GM12878 (cell line): ENCODE results near the gene MARCHF6. TPM values are rescaled to one million over a fixed set of nuclear protein-coding genes. Genes with fewer than 3 reads are reported as not detected.

ENCODE experiments used
- ATAC-seq: fragments of 200-7000 bp; cut with Tn5 transposase; 3 replicates; pipeline ENCODE4 v1.9.1; 2020; ENCODE audit warnings: mild to moderate bottlenecking, moderate library complexity
- BruUV-seq: library from RNA; stranded (reverse); fragments of 400-500 nt; replicated peaks from 2 replicates; lab custom pipeline; 2021; lab: Mats Ljungman, UMichigan
- CTCF ChIA-PET: fragments of 300-600 bp; sonication (Branson Sonifier 250); formaldehyde crosslinking; extraction: SDS; loops from one replicate; lab custom pipeline; 2021; ENCODE audit warnings: inconsistent platforms; lab: Yijun Ruan, JAX
- POLR2A ChIA-PET: fragments of 350-600 bp; formaldehyde crosslinking; extraction: SDS; loops from one replicate; lab custom pipeline; 2021; ENCODE audit warnings: inconsistent platforms; lab: Charles Lee
- RAD21 ChIA-PET: fragments of 300-600 bp; sonication (Branson Sonifier 250); formaldehyde crosslinking; loops from one replicate; lab custom pipeline; 2023; ENCODE audit warnings: antibody characterized with exemption; ENCODE audit not compliant: unreplicated experiment; lab: Charles Lee
- SMC1A ChIA-PET: fragments of 300-600 bp; sonication (Branson Sonifier 250); formaldehyde crosslinking; loops from one replicate; lab custom pipeline; 2023; ENCODE audit not compliant: unreplicated experiment, uncharacterized antibody; lab: Charles Lee
- DNase-seq: peaks from one replicate; pipeline ENCODE4 v3.0.0-alpha.2; 2011; ENCODE audit warnings: low read depth, low spot score
- FAIRE-seq: peaks from 3 replicates; lab custom pipeline; 2011; peaks lifted over from hg19 to GRCh38; lab: Jason Lieb, UNC
- H2AFZ ChIP-seq: 2 replicates; pipeline ENCODE4 v1.6.0; 2011; ENCODE audit warnings: low read depth, low read length, control low read depth; ENCODE audit not compliant: control insufficient read depth
- H3K27ac ChIP-seq: 2 replicates; pipeline ENCODE4 v1.5.1; 2011; ENCODE audit warnings: control low read depth; ENCODE audit not compliant: control insufficient read depth, insufficient read depth
- H3K27me3 ChIP-seq, 2 experiments: replicated peaks in 1 of 2; 2 replicates each; pipeline versions ENCODE4 v1.6.0 to v1.6.1; 2011; ENCODE audit warnings: low read length in 1 of 2; ENCODE audit not compliant: control insufficient read depth in 2 of 2, insufficient read depth in 2 of 2
- H3K36me3 ChIP-seq, 2 experiments: 2 replicates each; pipeline ENCODE4 v1.5.1; 2011; ENCODE audit warnings: low read length in 1 of 2; ENCODE audit not compliant: control insufficient read depth in 2 of 2, insufficient read depth in 2 of 2
- H3K4me1 ChIP-seq: 2 replicates; pipeline ENCODE4 v1.6.1; 2011; ENCODE audit warnings: mild to moderate bottlenecking, low read length, moderate library complexity, mixed read lengths; ENCODE audit not compliant: control insufficient read depth, insufficient read depth
- H3K4me2 ChIP-seq: 2 replicates; pipeline ENCODE4 v1.6.0; 2011; ENCODE audit warnings: control low read depth; ENCODE audit not compliant: control insufficient read depth, insufficient read depth
- H3K4me3 ChIP-seq: fragments of 200-600 bp; sonication (generic); 2 replicates; pipeline ENCODE4 v1.5.1; 2016
- H3K79me2 ChIP-seq: 2 replicates; pipeline ENCODE4 v1.6.0; 2011; ENCODE audit warnings: low read length; ENCODE audit not compliant: control insufficient read depth, insufficient read depth
- H3K9ac ChIP-seq: 2 replicates; pipeline ENCODE4 v1.8.0; 2011; ENCODE audit warnings: low read length, control low read depth, mixed read lengths; ENCODE audit not compliant: control insufficient read depth, insufficient read depth
- H3K9me3 ChIP-seq: replicated peaks from 3 replicates; pipeline ENCODE4 v1.5.1; 2011; ENCODE audit warnings: mild to moderate bottlenecking, low read length; ENCODE audit not compliant: control insufficient read depth, insufficient read depth
- H4K20me1 ChIP-seq: 2 replicates; pipeline ENCODE4 v1.6.0; 2011; ENCODE audit not compliant: control insufficient read depth, insufficient read depth
- ATF7 ChIP-seq: fragments of 450-650 bp; IDR thresholded peaks from 2 replicates; pipeline ENCODE4 v1.6.1; 2016; ENCODE audit warnings: low read depth, mild to moderate bottlenecking
- BHLHE40 ChIP-seq, 2 experiments: fragments of 450-650 bp in 1 of 2; IDR thresholded peaks; 2 replicates each; pipeline ENCODE4 v1.6.1; 2011 to 2017; ENCODE audit warnings: low read depth in 2 of 2, borderline replicate concordance in 1 of 2, improper control_type of control experiment in 1 of 2, low read length in 1 of 2, mild to moderate bottlenecking in 1 of 2
- CEBPB ChIP-seq, 2 experiments: fragments of 150-350 bp in 1 of 2; IDR thresholded peaks; 2 replicates each; pipeline ENCODE4 v1.6.1; 2012 to 2014; ENCODE audit warnings: low read depth in 2 of 2, low read length in 2 of 2, borderline replicate concordance in 1 of 2, inconsistent platforms in 1 of 2
- MYC ChIP-seq: IDR thresholded peaks from 2 replicates; pipeline ENCODE4 v1.6.1; 2011; ENCODE audit warnings: mild to moderate bottlenecking, low read length, moderate library complexity, inconsistent platforms; ENCODE audit not compliant: insufficient read depth, insufficient replicate concordance, insufficient read length, severe bottlenecking
- NR2F1 ChIP-seq: fragments of 450-650 bp; conservative IDR thresholded peaks from 2 replicates; pipeline ENCODE4 v1.6.1; 2017; ENCODE audit warnings: mild to moderate bottlenecking
- SIX5 ChIP-seq: IDR thresholded peaks from 2 replicates; pipeline ENCODE4 v1.6.1; 2011; ENCODE audit warnings: mild to moderate bottlenecking, low read depth, low read length, moderate library complexity; ENCODE audit not compliant: severe bottlenecking
- SREBF2 ChIP-seq: IDR thresholded peaks from 2 replicates; pipeline ENCODE4 v1.6.1; 2012; ENCODE audit warnings: mild to moderate bottlenecking, low read length
- WGBS: methylation state at CpG from one replicate; pipeline ENCODE4 v1.1.6; 2016; ENCODE audit warnings: low lambda C conversion rate; ENCODE audit not compliant: insufficient replicate concordance, insufficient coverage; ENCODE audit errors: missing lambda C conversion rate; 5-methylcytosine and 5-hydroxymethylcytosine counted together
- in situ Hi-C: fragments of 300-500 bp; cut with MboI; formaldehyde crosslinking; loops from 9 replicates; pipeline ENCODE4 v1.14.3; 2018; ENCODE audit warnings: mixed read lengths
- intact Hi-C: fragments of 100-400 bp; cut with micrococcal nuclease; formaldehyde crosslinking; loops from one replicate; pipeline ENCODE4 v1.14.2; 2022; ENCODE audit not compliant: unreplicated experiment
- polyA plus RNA-seq, 11 experiments: library from polyadenylated mRNA; depleted of rRNA in 4 of 11; unstranded in 6 of 11; stranded (reverse) in 5 of 11; fragments of >200 nt; fragmentation: Nextera tagmentation in 4 of 11; fragmentation: Illumina TruSeq in 1 of 11; extraction: Ambion mirVana in 4 of 11; extraction: Trizol in 1 of 11; gene quantifications; 1 replicate in 1 of 11; 2 replicates in 10 of 11; pipeline versions ENCODE4 v1.2.1 to v1.2.3, GENCODE V29; 2011 to 2016; ENCODE audit warnings: inconsistent platforms in 2 of 11, missing spikeins in 2 of 11, low read depth in 1 of 11
- total RNA-seq, 4 experiments: library from RNA; depleted of rRNA in 3 of 4; stranded (reverse); fragments of >200 nt in 3 of 4; fragmentation: Illumina TruSeq in 1 of 4; extraction: Trizol in 1 of 4; gene quantifications; 2 replicates each; pipeline versions ENCODE4 v1.2.1 to v1.2.3, GENCODE V29; 2013 to 2021
- TF ChIP-seq, protein P1 (sequence below): IDR thresholded peaks from 2 replicates; pipeline ENCODE4 v1.6.1; 2011; ENCODE audit warnings: borderline replicate concordance, low read depth, mild to moderate bottlenecking, moderate library complexity, low read length; ENCODE audit not compliant: insufficient read depth, poor library complexity, severe bottlenecking
- TF ChIP-seq, protein P2 (sequence below): fragments of 450-650 bp; formaldehyde crosslinking; IDR thresholded peaks from 2 replicates; pipeline ENCODE4 v1.4.0; 2022; ENCODE audit warnings: mild to moderate bottlenecking, moderate library complexity
- TF ChIP-seq, protein P3 (sequence below): fragments of 150-350 bp; IDR thresholded peaks from 2 replicates; pipeline ENCODE4 v1.6.1; 2016; ENCODE audit warnings: low read depth, low read length

The MARCHF6 gene
- total and polyA plus RNA-seq, 10 of the 15 experiments (the other 5 are each of a cell fraction or from before 2014, with no cell fraction given) = 39.1 to 172 (median 61.0) TPM

DNA sequence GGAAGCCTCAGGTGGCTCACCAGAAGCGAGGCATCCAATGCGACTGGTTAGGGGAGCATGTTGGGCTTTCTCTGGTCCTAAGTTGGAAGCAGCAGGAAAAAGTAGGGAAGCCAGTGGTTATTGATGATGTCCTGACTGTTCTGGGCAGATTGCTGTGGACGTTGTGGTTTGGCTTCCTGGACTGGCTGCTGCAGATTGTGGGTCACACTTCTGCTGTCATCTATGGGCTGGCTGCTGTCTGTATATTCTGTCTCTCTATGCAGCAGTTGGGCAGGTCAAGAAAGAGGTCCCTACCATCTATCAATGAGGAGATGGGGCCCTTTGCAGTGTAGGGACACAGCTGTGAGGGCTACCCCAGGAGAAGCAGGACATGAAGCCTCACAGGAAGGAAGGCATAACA is 13.5 kb upstream of the MARCHF6 start:
- POLR2A ChIA-PET = no interaction called here
- H3K36me3 ChIP-seq = no peaks in the 10 kb centered on the region
- BruUV-seq = no TSS peak
- TF ChIP-seq SREBF2 = no peak
- TF ChIP-seq, protein P1, sequence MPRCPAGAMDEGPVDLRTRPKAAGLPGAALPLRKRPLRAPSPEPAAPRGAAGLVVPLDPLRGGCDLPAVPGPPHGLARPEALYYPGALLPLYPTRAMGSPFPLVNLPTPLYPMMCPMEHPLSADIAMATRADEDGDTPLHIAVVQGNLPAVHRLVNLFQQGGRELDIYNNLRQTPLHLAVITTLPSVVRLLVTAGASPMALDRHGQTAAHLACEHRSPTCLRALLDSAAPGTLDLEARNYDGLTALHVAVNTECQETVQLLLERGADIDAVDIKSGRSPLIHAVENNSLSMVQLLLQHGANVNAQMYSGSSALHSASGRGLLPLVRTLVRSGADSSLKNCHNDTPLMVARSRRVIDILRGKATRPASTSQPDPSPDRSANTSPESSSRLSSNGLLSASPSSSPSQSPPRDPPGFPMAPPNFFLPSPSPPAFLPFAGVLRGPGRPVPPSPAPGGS = no peak
- TF ChIP-seq, protein P2, sequence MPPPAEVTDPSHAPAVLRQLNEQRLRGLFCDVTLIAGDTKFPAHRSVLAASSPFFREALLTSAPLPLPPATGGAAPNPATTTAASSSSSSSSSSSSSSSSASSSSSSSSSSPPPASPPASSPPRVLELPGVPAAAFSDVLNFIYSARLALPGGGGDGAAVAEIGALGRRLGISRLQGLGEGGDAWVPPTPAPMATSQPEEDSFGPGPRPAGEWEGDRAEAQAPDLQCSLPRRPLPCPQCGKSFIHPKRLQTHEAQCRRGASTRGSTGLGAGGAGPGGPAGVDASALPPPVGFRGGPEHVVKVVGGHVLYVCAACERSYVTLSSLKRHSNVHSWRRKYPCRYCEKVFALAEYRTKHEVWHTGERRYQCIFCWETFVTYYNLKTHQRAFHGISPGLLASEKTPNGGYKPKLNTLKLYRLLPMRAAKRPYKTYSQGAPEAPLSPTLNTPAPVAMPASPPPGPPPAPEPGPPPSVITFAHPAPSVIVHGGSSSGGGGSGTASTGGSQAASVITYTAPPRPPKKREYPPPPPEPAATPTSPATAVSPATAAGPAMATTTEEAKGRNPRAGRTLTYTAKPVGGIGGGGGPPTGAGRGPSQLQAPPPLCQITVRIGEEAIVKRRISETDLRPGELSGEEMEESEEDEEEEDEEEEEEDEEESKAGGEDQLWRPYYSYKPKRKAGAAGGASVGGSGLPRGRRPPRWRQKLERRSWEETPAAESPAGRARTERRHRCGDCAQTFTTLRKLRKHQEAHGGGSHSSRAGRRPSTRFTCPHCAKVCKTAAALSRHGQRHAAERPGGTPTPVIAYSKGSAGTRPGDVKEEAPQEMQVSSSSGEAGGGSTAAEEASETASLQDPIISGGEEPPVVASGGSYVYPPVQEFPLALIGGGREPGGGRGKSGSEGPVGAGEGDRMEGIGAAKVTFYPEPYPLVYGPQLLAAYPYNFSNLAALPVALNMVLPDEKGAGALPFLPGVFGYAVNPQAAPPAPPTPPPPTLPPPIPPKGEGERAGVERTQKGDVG = no peak
- no peak for TF ChIP-seq SIX5
- TF ChIP-seq, protein P3, sequence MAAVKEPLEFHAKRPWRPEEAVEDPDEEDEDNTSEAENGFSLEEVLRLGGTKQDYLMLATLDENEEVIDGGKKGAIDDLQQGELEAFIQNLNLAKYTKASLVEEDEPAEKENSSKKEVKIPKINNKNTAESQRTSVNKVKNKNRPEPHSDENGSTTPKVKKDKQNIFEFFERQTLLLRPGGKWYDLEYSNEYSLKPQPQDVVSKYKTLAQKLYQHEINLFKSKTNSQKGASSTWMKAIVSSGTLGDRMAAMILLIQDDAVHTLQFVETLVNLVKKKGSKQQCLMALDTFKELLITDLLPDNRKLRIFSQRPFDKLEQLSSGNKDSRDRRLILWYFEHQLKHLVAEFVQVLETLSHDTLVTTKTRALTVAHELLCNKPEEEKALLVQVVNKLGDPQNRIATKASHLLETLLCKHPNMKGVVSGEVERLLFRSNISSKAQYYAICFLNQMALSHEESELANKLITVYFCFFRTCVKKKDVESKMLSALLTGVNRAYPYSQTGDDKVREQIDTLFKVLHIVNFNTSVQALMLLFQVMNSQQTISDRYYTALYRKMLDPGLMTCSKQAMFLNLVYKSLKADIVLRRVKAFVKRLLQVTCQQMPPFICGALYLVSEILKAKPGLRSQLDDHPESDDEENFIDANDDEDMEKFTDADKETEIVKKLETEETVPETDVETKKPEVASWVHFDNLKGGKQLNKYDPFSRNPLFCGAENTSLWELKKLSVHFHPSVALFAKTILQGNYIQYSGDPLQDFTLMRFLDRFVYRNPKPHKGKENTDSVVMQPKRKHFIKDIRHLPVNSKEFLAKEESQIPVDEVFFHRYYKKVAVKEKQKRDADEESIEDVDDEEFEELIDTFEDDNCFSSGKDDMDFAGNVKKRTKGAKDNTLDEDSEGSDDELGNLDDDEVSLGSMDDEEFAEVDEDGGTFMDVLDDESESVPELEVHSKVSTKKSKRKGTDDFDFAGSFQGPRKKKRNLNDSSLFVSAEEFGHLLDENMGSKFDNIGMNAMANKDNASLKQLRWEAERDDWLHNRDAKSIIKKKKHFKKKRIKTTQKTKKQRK = no peak
- no peak for TF ChIP-seq CEBPB (IDR thresholded peaks at IDR 0.05; ENCODE audit: borderline replicate concordance in 1 of 2, low read depth in 2 of 2, low read length in 2 of 2)
- TF ChIP-seq NR2F1 = no peak
- no peak for TF ChIP-seq MYC
- TF ChIP-seq ATF7 = no peak
- no peak for TF ChIP-seq BHLHE40 (IDR thresholded peaks at IDR 0.05; ENCODE audit: borderline replicate concordance in 1 of 2, low read depth in 2 of 2, low read length in 1 of 2)
- TF ChIP-seq, all 136 proteins: peak for 0
- no peaks in the 10 kb centered on the region for H3K4me1 ChIP-seq
- no peaks in the 10 kb centered on the region for H4K20me1 ChIP-seq
- intact Hi-C loops (no loop called here), in situ Hi-C loops (no loop called here)
- H3K4me3 ChIP-seq = no peak overlapping the region
- ChIA-PET SMC1A (no interaction called here), CTCF (no interaction called here), RAD21 (no interaction called here)
- no peaks in the 10 kb centered on the region for H3K9me3 ChIP-seq
- no peak overlapping the region for H3K4me2 ChIP-seq
- no peaks in the 10 kb centered on the region for H3K79me2 ChIP-seq
- WGBS = 67% methylated on average over 3 of the region's 3 CpGs
- H3K27ac ChIP-seq = no peak overlapping the region
- H2AFZ ChIP-seq = no peak overlapping the region
- H3K27me3 ChIP-seq = no peaks in the 10 kb centered on the region
- no peak overlapping the region for H3K9ac ChIP-seq
- ATAC-seq (no peak), DNase-seq (no peak), FAIRE-seq (no peak)
